T-helper 2 cell treated with Interferon-gamma antibody and Interleukin-4, amounts not matched to agents 100 ng/mL and 5 ng/mL, for 36 hours (primary cell): ENCODE data around the gene OAS1. TPM values are rescaled to one million over a fixed set of nuclear protein-coding genes. Genes with fewer than 3 reads are reported as not detected.
"Not testable (repeated sequence)": the region's sequence is repeated elsewhere in the genome, so short reads cannot be mapped to it uniquely, and the experiment has no call there.

ENCODE experiments used
- intact Hi-C: fragments of 100-400 bp; cut with micrococcal nuclease; formaldehyde crosslinking; loops from one replicate; pipeline ENCODE4 v1.15.1; 2023
- total RNA-seq: library from RNA; stranded (reverse); gene quantifications from 2 replicates; pipeline ENCODE4 v1.2.3, GENCODE V29; 2022

The OAS1 gene
- total RNA-seq, 1 donor from 2014 or later = 78.3 TPM

DNA sequence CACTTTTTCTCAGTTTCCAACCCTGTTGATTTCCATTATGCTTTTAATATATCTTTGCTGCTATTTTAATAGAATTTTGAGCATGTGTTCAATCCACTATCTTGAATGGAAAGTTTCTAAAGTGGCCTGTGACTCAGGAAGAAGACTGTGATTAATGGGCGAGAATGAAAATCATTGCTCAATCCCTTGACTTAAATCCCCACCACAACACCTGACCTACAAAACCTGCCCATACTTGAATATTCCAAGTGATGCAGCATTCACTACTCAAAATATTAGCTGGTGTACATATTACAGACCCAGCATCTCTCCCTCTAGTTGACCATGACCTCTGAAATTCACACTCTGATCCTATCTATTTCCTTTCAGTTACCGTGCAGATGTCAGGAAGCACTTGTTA is 30.2 kb downstream of the OAS1 start:
- intact Hi-C loops = no loop called here

DNA sequence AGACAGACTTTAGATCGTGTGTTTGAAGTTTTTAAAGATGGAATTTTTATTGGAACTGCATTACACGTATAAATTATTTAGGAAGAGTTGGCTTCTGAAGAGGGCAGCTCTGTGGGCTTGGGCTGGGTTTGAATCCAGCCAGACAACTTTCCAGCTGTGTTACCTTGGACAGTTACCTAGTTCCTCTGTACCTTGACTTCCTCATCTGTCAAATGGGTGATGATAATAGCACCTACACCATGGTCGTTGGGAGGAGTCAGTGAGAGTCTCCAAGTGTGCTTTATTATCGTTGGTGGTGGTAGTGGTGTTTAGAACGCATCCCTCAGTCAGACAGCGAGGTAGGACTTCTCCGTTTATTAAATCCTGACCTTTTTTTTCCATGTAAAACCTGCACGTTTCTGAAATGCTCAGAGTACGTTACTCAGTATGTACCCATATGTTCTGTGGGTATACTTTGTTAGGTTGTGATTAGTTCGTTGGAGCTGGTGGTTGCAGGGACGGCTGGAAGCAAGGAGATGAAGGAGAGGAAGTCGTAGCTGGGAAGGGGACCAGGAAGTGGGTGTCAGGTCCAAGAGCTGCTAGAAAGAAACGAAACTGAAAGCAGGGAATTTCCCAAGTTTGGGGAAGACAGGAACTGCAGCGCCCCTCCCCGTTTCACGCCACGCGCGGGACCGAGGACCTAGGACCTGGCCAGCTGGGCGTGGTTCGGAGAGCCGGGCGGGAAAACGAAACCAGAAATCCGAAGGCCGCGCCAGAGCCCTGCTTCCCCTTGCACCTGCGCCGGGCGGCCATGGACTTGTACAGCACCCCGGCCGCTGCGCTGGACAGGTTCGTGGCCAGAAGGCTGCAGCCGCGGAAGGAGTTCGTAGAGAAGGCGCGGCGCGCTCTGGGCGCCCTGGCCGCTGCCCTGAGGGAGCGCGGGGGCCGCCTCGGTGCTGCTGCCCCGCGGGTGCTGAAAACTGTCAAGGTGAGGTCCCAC is 31.3 kb downstream of the OAS1 start, which contains the start of gene OAS3:
TSS of gene OAS3 (plus strand) at position 734 of the 979 bp plus-strand sequence. CDS start at position 791, 57 bp downstream.
- intact Hi-C loops = loop anchor here (1.0 to 2.0 kb wide), 2 partner anchors 31 to 40 kb away; partner anchors contain the start of genes OAS1 and OAS2

DNA sequence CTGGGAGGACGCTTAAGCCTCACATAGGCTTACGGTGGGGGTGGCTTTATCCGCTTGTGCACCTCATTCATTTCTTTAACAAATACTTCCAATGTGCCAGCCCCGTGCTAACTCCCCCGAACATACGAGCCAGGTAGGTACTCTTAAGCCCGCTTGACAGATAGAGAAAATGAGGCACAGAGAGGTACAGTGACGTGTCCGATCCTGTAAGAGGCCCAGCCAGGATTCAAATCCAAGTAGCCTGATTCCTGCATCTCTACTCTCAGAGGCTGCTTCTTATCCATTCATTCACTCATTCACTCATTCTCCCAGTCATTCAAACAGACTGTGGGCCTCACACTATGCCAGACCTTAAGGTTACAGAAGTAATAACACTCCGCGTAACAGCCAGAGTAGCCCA is 32.0 kb downstream of the OAS1 start:
- intact Hi-C loops = loop anchor here (1.0 to 2.0 kb wide), 2 partner anchors 32 to 40 kb away; partner anchors contain the start of genes OAS1 and OAS2

DNA sequence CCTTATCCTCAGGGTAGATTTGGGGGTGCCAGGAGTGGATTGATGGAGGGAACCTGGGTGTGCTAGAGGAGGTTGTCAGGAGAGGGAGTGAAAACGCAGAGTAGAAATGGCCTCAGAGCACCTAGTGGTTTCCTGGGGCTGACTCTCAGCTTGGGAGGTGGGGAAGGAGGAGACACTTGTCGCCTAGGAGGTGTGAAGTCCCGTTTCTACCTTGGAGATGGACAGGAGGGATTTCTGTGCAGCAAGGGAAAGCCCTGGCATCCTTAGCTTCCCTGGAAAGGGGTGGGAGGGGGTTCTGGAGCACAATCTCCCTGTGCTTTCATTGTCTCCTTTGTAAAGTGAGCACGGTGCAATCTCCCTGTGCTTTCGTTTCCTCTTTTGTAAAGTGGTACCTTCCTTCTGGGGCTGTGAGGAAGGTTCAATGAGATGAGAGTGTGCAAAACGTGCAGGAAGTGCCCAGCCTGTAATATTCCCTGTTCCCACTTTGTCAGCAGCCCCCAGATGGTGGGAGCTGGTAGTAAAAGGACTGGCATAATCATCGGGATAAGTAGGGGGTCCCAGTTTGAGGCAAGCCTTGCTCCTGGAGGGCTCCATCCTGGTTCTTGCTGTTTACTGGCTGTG is 33.1 kb downstream of the OAS1 start:
- intact Hi-C loops = loop anchor here (2.0 kb wide), 1 partner anchor 33 kb away; the partner anchor contains the start of gene OAS1

DNA sequence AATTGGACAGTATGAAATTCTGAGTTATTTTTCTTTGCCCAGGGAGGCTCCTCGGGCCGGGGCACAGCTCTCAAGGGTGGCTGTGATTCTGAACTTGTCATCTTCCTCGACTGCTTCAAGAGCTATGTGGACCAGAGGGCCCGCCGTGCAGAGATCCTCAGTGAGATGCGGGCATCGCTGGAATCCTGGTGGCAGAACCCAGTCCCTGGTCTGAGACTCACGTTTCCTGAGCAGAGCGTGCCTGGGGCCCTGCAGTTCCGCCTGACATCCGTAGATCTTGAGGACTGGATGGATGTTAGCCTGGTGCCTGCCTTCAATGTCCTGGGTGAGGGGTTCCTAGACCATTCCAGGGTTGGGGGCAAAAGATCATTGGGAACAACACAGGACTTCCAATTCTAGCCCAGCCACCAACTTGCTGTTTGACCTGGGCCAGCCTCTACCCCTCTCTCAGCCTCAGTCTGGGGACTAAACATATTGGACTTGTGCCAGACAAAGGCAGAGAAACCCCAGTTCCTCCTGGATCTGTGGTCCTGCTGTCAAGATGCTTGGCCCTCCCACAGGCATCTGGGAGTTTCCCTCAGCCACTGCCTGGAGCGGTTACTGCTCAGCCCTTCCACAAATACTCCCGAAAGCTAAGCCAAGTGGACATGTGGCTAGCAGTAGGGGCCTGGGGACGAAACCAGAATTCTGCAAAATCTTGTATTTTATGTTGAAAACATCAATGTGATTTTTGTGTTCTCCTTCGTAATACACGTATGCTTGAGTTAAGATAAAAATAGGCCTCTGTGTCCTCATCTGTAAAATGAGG is 35.0 kb downstream of the OAS1 start:
- intact Hi-C loops = no loop called here

DNA sequence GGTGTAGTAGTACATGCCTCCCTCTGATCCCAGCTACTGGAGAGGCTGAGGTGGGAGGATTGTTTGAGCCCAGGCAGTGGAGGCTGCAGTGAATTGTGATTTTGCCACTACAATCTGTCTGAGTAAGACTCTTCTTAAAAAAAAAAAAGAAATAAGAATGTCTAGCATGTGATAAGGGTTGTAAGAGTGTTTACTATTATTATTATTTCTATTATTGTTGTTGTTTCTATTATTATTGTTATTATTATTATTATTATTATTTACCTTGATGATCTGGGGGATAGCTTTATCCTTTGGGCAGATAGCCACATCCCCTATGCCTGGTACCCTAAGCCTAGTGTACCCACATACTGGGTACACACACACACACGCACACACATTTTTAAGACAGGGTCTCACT is 35.8 kb downstream of the OAS1 start:
- intact Hi-C loops = no loop called here

DNA sequence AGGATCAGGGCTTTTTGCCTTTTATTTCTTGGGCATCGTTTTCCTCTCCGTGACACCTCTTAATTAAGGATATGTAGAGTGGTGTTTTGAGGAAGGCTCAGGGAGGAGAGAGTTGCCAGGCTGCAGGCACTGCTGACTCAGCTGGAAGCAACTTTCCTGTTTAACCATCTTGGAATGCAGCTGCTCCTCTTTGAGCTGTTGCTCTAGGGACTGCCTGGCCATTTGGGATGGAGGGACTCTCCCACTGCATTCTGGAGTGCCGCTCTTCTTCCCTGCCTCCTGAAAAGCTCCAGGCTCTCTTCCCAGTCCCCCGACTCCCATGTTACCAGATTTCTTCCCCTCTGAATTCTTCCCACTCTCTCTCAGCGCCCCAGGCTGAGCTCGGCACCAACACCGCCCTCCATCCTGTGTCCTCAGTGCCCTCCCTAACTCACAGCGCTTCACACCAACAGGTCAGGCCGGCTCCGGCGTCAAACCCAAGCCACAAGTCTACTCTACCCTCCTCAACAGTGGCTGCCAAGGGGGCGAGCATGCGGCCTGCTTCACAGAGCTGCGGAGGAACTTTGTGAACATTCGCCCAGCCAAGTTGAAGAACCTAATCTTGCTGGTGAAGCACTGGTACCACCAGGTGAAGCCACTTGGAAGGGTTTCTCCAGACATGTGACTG is 37.4 kb downstream of the OAS1 start:
- intact Hi-C loops = no loop called here

DNA sequence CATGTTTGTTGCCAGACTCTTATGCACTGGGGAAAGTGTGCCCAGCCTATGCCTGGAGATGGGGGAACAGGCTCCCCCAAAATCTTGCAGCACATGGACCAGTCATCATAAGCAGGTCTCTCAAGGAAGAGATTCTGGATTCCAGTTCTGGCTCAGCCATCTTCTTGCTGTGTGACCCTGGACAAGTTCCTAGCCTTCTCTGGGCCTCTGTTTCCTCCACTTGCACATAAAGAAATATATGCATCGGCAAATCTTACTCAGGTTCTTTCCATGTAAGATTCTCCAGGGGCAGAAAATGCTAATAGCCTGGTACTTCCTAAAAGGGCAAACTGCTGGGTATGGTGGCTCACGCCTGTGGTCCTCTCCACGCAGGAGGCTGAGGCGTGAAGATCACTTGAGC is 38.8 kb downstream of the OAS1 start:
- intact Hi-C loops = no loop called here

DNA sequence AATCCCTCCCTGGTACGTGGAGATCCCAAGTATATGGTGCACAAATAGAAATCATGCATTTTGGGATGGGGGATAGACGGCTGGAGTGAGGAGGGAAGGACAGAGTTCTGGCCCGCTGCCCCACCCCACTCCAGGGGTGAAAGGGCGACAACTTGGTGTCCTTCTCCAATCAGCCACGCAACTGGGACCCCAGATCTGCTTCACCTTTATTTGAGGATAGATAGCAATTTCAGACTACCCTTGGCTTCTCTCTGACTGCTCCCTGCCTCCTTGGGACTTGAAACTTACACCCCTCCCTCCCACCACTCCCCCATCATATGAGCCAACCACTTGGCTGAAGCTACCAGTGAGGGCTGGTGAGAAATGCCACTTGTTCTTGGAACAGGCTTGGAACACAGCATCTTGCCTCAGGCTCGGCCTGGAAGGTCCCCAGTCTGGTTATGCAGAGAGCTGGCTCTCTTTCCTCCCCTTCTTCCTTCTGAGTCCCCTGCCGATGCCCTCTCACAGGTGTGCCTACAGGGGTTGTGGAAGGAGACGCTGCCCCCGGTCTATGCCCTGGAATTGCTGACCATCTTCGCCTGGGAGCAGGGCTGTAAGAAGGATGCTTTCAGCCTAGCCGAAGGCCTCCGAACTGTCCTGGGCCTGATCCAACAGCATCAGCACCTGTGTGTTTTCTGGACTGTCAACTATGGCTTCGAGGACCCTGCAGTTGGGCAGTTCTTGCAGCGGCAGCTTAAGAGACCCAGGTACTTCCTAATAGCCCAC is 39.7 kb downstream of the OAS1 start:
- intact Hi-C loops = no loop called here

DNA sequence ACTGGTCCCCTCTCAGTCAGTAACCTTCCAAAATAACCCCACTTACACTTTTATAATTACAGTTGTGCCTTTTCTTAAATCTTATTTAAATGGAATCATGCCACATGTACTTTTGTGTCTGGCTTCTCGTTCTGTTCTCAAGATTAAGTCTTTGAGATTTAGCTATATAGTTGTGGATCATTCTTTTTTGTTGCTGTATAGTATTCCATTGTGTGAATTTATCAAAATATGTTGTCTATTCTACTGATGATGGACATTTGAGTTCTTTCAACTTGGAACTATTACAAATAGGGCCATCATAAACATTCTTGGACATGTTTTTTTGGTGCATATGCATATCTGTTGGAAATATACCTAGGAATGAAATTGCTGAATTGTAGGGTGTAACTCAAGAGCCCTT is 40.6 kb downstream of the OAS1 start:
- intact Hi-C loops = no loop called here

DNA sequence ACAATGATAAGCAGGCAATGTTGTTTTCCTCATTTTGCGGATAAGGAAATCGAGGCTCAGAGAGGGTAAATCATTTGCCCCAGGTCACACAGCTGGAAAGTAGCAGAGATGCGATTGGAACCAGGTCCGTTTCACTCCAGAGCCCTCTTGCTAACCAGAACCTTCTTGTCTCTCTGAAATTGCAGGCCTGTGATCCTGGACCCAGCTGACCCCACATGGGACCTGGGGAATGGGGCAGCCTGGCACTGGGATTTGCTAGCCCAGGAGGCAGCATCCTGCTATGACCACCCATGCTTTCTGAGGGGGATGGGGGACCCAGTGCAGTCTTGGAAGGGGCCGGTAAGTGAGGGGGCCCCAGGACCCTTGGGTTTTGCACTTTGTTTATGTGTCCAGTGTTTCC is 41.0 kb downstream of the OAS1 start:
- intact Hi-C loops = no loop called here

DNA sequence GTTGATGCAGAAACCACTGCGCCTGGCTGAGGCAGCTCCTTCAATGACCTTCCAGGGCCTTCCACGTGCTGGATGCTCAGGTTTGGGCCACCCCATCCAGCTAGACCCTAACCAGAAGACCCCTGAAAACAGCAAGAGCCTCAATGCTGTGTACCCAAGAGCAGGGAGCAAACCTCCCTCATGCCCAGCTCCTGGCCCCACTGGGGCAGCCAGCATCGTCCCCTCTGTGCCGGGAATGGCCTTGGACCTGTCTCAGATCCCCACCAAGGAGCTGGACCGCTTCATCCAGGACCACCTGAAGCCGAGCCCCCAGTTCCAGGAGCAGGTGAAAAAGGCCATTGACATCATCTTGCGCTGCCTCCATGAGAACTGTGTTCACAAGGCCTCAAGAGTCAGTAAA is 42.0 kb downstream of the OAS1 start:
- intact Hi-C loops = no loop called here

DNA sequence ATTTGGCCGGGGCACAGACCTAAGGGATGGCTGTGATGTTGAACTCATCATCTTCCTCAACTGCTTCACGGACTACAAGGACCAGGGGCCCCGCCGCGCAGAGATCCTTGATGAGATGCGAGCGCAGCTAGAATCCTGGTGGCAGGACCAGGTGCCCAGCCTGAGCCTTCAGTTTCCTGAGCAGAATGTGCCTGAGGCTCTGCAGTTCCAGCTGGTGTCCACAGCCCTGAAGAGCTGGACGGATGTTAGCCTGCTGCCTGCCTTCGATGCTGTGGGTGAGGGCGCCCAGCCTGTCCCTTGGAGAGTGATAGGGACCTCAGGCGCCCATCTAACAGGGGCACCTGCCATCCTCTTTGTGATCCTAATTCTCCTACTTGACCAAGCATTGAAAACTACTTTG is 43.9 kb downstream of the OAS1 start:
- intact Hi-C loops = no loop called here

DNA sequence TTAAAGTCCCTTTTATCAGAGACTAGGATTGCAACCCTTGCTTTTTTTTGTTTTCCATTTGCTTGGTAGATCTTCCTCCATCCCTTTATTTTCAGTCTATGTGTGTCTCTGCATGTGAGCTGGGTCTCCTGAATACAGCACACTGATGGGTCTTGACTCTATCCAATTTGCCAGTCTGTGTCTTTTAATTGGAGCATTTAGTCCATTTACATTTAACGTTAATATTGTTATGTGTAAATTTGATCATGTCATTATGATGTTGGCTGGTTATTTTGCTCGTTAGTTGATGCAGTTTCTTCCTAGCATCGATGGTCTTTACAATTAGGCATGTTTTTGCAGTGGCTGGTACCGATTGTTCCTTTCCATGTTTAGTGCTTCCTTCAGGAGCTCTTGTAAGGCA is 50.4 kb downstream of the OAS1 start:
- intact Hi-C loops = not testable (repeated sequence)

DNA sequence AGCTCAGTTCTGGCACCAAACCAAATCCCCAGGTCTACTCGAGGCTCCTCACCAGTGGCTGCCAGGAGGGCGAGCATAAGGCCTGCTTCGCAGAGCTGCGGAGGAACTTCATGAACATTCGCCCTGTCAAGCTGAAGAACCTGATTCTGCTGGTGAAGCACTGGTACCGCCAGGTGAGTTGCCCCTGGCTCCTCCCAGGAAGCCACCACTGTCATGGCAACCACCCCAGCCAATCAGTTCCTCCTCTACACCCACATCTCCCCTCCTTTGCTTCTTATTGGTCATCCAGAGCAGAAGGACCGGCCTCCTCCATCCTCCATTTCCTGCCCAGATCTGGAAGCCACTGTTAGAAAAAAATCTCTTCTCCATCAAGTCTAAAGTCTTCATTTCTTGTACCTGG is 54.3 kb downstream of the OAS1 start:
- intact Hi-C loops = no loop called here

DNA sequence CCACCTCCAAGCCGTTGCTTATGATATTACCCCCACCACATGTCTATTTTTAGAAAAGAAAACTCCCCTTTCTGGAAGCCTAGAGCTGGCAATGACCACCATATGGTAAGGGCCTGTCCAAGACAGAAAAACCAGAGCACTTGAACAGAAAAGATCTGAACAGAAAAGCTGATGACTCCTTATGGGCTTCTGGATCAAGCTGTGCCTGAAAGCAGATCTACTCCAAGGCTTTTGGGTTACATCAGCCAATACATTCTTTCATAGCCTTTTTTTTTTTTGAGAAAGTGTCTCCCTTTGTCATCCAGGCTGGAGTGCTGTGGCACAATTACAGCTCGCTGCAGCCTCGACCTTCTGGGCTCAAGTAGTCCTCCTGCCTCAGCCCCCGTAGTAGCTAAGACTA is 54.8 kb downstream of the OAS1 start:
- intact Hi-C loops = no loop called here

DNA sequence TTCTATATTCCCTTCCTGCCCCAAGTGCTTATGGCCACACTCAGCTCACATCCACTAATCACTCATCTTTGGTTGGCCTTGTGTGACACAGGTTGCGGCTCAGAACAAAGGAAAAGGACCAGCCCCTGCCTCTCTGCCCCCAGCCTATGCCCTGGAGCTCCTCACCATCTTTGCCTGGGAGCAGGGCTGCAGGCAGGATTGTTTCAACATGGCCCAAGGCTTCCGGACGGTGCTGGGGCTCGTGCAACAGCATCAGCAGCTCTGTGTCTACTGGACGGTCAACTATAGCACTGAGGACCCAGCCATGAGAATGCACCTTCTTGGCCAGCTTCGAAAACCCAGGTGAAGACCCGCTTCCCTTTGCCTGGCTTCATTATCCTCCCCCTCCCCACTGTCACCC is 55.8 kb downstream of the OAS1 start:
- intact Hi-C loops = no loop called here

DNA sequence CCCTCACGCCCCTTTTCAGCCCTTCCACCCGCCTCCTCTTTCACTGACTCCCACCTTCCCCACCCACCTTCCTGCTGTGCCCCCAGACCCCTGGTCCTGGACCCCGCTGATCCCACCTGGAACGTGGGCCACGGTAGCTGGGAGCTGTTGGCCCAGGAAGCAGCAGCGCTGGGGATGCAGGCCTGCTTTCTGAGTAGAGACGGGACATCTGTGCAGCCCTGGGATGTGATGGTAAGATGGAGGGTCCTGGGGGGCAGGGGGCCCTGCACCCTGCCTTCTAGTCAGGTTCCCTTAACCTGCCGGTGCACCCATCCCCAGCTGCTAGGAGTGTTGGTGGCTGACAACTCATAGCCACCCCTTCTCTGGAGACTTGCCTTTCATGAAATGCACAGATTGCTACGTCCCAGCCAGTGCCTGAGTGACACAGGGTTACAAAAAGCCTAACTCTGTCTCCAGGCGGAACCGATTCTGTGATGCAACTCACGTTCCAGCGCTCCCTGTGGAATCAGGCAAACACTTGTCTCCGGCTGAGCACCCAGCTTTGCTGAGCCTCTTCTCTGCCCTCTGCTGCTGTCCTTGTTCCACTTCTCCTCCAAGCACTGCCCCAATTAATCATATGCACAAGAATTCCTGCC is 56.6 kb downstream of the OAS1 start:
- intact Hi-C loops = no loop called here

DNA sequence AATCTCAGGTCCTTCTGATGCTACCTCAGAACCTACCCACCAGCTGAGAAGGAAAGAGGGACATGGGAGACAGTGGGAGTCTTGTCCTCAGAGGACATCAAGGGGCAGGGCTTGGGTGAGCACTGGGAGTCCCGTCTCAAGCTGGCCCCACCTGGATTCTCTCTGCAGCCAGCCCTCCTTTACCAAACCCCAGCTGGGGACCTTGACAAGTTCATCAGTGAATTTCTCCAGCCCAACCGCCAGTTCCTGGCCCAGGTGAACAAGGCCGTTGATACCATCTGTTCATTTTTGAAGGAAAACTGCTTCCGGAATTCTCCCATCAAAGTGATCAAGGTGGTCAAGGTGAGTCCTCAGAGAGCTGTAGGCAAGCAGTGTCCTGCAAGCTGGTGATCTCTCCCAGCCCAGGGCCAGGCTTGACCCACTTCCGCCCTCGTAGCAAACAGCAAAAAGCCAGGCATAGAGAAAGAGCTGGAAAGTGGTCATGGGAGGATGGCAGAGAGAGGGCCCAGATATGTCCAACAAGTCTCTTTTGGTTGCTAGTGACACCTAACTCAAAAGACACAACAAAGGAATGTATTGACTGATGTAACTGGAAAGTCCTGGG is 57.4 kb downstream of the OAS1 start:
- intact Hi-C loops = no loop called here
